Measurements from ENCODE around the gene PRKAR2A.

PRKAR2A gene

DNA sequence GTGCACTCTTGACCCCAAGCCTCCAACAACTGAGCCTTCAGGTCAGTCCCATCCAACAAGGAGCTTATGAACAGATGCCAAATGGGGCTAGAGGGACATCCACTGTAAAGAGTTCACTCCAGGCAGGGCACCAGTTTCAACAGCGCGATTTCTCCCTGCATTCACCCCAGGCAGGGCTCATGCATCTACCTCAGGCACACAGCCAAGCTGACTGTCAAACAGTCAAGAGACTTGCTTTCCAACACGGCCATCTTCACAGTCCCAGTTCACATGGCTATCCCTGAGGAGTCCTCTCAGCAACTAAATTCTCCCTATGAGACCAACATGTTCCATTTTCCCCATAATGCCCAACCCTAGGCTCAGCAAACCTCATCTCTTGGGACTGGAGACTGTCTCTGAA is 33.3 kb upstream of the PRKAR2A start:
- TF ChIP-seq, protein P1, sequence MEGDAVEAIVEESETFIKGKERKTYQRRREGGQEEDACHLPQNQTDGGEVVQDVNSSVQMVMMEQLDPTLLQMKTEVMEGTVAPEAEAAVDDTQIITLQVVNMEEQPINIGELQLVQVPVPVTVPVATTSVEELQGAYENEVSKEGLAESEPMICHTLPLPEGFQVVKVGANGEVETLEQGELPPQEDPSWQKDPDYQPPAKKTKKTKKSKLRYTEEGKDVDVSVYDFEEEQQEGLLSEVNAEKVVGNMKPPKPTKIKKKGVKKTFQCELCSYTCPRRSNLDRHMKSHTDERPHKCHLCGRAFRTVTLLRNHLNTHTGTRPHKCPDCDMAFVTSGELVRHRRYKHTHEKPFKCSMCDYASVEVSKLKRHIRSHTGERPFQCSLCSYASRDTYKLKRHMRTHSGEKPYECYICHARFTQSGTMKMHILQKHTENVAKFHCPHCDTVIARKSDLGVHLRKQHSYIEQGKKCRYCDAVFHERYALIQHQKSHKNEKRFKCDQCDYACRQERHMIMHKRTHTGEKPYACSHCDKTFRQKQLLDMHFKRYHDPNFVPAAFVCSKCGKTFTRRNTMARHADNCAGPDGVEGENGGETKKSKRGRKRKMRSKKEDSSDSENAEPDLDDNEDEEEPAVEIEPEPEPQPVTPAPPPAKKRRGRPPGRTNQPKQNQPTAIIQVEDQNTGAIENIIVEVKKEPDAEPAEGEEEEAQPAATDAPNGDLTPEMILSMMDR (IDR thresholded peaks at IDR 0.05; ENCODE audit: low read depth, low read length): no peak
- DNase-seq (ENCODE audit: low read depth, low spot score): no peak
- in situ Hi-C loops (cut with HindIII; ENCODE audit: low sequenced_read_pairs): no loop called here
- no peak overlapping the region for H3K4me3 ChIP-seq (ENCODE audit: low read depth, low read length)

DNA sequence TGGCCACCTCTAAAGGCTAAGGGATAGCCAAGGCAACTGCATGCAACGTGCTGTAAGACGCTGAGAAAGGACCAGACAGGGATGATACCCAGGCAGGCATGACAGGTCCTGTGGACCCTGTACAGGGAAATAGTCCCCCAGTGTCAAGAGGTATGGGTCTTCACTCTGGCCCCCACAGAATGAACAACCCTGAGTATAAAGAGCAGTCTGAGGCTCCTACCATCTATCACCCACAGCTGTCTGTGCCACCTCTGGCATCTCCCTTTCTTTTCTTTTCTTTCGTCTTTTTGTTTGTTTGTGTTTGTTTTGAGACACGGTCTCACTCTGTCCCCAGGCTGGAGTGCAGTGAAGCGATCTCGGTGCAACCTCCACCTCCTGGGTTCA is 32.3 kb upstream of the PRKAR2A start:
- TF ChIP-seq, protein P1 (IDR thresholded peaks at IDR 0.05; ENCODE audit: low read depth, low read length): no peak
- in situ Hi-C loops (cut with HindIII; ENCODE audit: low sequenced_read_pairs): no loop called here
- H3K4me3 ChIP-seq (ENCODE audit: low read depth, low read length): no peak overlapping the region
- DNase-seq (ENCODE audit: low read depth, low spot score): no peak

DNA sequence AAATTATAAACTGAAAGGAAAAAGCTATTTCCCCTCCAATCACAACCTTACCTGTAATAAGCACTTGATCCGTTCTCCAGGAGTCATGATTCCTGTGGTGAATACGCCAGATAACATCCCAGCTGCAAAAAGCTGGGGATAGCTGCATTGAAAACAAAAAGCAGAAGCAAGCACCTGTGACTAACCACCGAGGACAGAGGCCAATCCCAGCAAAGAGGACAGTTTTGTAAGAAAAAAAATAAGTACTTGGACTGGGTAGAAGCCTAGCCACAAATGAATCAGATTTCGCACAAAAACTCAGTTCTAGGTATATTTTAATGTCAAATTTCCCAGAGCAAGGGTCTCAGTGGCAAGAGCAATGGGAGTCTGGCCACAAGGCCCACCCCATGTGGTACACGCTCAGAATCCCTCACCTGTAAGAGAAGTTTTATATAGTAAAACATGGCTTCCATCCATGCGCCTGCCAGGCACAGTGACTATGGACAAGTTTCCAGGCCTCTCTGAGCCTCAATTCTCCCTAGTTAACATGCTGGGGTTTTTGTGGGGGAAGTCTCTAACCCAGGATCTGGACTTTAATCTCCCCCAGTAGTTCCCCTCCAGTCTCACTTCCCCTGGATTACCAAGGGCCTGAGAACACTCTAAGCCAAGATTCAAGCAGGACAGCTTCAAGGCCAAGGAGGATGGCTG is 31.8 kb upstream of the PRKAR2A start:
- TF ChIP-seq, protein P1 (IDR thresholded peaks at IDR 0.05; ENCODE audit: low read depth, low read length): no peak
- no peak for DNase-seq (ENCODE audit: low read depth, low spot score)
- in situ Hi-C loops (cut with HindIII; ENCODE audit: low sequenced_read_pairs): no loop called here
- no peak overlapping the region for H3K4me3 ChIP-seq (ENCODE audit: low read depth, low read length)

- H3K4me3 ChIP-seq (ENCODE audit: low read depth, low read length): no peak overlapping the region
- TF ChIP-seq, protein P1 (IDR thresholded peaks at IDR 0.05; ENCODE audit: low read depth, low read length): no peak
- DNase-seq (ENCODE audit: low read depth, low spot score): no peak
- in situ Hi-C loops (cut with HindIII; ENCODE audit: low sequenced_read_pairs): no loop called here
These were observed 30.0 kb upstream of the PRKAR2A start for GRCh38 chr3:48877671-48878070.

DNA sequence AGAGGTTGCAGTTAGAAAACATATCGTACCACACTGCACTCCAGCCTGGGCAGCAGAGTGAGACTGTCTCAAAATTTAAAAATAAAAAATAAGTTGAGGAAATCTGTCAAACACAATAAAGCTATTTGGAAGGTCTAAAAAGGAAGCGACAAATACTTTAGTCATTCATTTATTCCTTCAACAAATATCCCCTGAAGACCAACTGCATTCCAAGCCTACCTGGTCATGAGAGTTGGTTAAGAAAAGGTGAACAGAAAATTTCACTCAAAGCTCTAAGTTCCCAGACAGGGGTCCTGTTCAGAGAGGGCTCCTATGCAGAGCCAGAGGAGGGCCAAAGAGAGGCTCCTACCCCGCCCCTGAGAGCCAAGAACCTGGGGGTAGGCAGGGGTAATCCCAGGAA is 15.4 kb upstream of the PRKAR2A start:
- in situ Hi-C loops (cut with HindIII; ENCODE audit: low sequenced_read_pairs): no loop called here
- no peak for DNase-seq (ENCODE audit: low read depth, low spot score)
- TF ChIP-seq, protein P1 (IDR thresholded peaks at IDR 0.05; ENCODE audit: low read depth, low read length): no peak
- no peak overlapping the region for H3K4me3 ChIP-seq (ENCODE audit: low read depth, low read length)

GRCh38 chr3:48859206-48859605 is 11.5 kb upstream of the PRKAR2A start:
- DNase-seq (ENCODE audit: low read depth, low spot score): no peak
- in situ Hi-C loops (cut with HindIII; ENCODE audit: low sequenced_read_pairs): no loop called here
- no peak overlapping the region for H3K4me3 ChIP-seq (ENCODE audit: low read depth, low read length)
- TF ChIP-seq, protein P1 (IDR thresholded peaks at IDR 0.05; ENCODE audit: low read depth, low read length): no peak
